ENCODE measurements around the gene C4orf33. TPM values are rescaled to one million over a fixed set of nuclear protein-coding genes. Genes with fewer than 3 reads are reported as not detected.
"Not testable (repeated sequence)": the region's sequence is repeated elsewhere in the genome, so short reads cannot be mapped to it uniquely, and the experiment has no call there.

C4orf33 gene
- total RNA-seq, 1 donor from 2014 or later = 14.3 TPM

DNA sequence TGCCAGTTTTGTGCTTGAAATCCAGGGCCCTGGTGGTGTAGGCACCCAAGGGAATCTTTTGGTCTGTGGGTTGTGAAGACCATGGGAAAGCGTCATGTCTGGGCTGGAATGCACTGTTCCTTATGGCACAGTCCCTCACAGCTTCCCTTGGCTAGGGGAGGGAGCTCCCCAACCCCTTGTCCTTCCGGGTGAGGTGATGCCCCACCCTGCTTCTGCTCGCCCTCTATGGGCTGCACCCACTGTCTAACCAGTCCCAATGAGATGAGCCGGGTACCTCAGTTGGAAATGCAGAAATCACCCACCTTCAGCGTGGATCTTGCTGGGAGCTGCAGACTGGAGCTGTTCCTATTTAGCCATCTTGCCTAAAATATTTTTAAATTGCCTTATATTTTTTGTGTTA is 30.7 kb downstream of the C4orf33 start:
- intact Hi-C loops (cut with micrococcal nuclease) = not testable (repeated sequence)

DNA sequence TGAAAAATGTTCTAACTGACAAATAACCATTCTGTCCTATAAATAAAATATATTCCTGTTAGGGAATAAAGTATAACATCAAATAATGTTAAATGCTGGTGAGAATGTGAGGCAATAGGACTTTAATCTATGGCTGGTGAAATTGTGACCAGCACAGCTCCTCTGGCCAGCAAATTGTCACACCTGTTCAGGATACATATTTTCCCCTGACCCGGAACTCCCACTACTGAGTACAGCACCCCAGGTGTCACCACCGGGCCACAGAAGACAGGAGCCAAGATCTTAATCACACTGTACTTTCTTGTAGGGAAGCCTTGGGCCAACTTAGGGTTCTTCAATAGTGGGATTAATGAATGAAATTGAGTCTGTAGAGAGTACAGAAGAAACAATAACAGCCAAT is 33.2 kb downstream of the C4orf33 start:
- intact Hi-C loops (cut with micrococcal nuclease) = no loop called here

DNA sequence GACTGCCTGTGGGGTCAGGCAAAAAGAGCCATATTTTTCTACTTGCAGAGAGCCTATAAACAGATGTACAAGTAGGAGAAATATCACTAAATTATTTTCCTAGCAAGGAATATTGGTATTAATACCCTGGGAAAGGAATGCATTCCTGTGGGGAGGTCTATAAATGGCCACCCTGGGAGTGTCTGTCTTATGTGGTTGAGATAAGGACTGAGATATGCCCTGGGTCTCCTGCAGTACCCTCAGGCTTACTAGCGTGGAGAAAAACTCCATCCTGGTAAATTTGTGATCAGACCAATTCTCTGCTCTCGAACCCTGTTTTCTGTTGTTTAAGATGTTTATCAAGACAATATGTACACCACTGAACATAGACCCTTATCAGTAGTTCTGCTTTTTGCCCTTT is 35.4 kb downstream of the C4orf33 start:
- intact Hi-C loops (cut with micrococcal nuclease) = no loop called here

GRCh38 chr4:129136433-129136832 is 40.5 kb downstream of the C4orf33 start:
- intact Hi-C loops (cut with micrococcal nuclease) = no loop called here

- intact Hi-C loops (cut with micrococcal nuclease) = no loop called here
Observed at GRCh38 chr4:129138810-129139496, 43.0 kb downstream of the C4orf33 start.

DNA sequence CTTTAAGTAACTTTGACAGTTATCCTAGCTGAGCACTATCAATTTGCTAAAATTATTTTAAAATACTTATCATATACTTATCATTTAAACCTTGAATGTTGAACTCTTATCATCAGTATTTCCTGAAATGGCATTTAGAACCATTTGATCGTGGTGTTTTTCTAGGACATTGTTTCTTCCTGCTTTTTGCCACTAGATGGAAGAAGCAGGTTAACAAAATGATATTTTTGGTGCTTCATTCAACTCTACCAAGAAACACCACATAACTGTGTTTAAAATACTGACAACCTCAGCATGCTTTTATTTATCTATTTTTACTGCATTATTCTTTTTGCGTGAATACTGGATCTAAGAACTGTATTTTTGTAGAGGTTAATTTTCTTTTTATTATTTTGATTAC is 44.6 kb downstream of the C4orf33 start:
- intact Hi-C loops (cut with micrococcal nuclease) = no loop called here

GRCh38 chr4:129143359-129143758 is 47.4 kb downstream of the C4orf33 start:
- intact Hi-C loops (cut with micrococcal nuclease) = no loop called here

GRCh38 chr4:129144755-129145206 is 48.8 kb downstream of the C4orf33 start:
- intact Hi-C loops (cut with micrococcal nuclease) = no loop called here

DNA sequence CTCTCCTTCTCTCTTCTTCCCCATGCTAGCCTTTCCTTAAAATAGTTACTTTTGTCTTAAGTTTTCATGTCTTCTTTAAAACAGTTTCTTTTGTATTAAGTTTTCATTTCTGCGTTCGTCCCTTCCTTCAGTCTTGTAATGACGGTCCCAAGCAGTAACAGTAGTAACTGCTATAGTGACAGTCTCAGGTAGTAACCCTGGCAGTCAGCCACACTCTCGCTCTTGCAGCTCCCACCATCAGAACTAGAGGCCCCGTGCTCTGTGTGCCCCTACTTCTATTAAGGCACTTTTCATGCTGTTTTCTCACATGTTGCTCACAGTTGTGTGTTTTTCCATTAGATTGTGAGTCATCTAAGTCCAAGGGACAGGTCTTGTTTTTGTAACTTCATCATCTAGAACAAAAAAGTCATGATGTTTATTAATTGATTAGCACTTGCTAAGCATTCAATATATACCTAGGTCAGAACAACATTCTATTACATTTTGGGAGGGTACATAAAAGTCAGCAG is 49.3 kb downstream of the C4orf33 start:
- intact Hi-C loops (cut with micrococcal nuclease) = no loop called here

DNA sequence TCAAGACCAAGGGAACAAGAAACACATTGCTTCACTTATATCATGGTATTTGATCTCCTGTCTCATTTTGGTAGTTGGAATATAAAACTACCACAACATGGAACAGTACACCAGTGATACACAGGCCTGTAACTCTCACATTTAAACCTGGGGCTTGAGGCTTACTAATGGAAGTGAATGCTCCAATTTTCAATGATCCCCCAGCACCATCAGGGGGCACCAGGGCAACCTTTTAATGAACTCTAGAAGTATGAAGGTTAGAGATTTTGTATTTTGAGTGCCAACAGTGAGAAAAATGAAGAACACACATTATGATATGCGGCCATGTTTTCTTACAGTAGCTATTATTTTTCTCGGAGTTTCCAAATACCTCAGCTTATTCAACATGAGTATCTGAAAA is 50.7 kb downstream of the C4orf33 start:
- intact Hi-C loops (cut with micrococcal nuclease) = no loop called here

GRCh38 chr4:129148892-129149291 is 52.9 kb downstream of the C4orf33 start:
- intact Hi-C loops (cut with micrococcal nuclease) = no loop called here

DNA sequence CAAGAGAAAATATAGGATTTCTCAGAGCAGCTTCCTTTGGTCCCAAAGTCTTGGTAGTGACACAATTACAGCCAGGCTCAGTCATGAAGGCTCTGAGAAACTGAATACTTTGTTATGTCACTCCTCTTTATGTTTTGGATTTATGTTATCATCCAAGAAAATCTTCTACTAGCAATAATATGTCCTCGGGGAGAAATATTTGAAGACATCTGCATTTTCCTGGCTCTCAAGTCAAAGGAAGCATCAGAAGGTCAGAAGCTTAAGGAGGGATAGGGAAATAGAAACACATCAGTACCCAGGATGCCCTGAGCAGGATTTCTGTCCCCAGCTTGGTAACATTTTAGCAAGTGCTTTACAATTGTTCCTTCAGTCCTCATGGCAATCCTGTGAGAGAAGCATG is 54.0 kb downstream of the C4orf33 start:
- intact Hi-C loops (cut with micrococcal nuclease) = no loop called here

DNA sequence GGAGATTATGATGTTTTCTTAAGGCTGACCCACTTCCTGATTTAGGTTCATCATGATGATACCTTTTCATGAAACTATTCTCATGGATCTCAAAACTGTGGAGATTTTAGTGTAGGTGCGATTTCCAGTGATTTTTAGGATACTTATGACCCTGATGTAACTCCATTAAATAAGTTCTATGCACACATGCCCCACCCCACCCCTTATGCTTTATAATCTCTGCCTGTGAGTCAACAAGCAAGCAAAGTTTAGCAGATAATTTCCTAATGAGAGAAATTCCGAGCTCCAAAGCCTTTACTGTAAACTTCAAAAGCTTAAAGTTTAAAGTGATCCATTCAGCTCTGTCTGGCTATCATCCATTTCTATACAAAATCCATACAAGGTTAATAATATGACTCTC is 56.4 kb downstream of the C4orf33 start:
- intact Hi-C loops (cut with micrococcal nuclease) = no loop called here

DNA sequence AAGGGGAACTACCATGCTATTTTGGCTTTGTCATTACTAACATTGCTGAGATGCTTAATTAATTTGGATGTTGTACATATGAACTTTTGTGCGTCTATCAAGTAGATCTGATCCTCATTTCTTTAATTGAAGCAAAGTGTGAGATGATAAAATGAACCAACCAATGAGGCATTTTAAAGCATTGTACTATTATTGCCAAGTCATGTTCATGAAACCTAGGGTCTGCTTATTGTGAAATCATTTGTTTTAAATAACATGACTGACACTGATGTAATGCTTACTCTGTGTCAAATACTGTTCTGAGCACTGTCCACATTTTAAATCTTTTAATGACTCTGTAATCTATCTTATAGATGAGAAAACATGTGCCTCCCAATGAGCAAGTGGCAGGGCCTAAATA is 57.7 kb downstream of the C4orf33 start:
- intact Hi-C loops (cut with micrococcal nuclease) = no loop called here

- intact Hi-C loops (cut with micrococcal nuclease) = no loop called here
Observed at GRCh38 chr4:129162450-129162849, 66.5 kb downstream of the C4orf33 start.

GRCh38 chr4:129163427-129163826 is 67.5 kb downstream of the C4orf33 start:
- intact Hi-C loops (cut with micrococcal nuclease) = no loop called here

DNA sequence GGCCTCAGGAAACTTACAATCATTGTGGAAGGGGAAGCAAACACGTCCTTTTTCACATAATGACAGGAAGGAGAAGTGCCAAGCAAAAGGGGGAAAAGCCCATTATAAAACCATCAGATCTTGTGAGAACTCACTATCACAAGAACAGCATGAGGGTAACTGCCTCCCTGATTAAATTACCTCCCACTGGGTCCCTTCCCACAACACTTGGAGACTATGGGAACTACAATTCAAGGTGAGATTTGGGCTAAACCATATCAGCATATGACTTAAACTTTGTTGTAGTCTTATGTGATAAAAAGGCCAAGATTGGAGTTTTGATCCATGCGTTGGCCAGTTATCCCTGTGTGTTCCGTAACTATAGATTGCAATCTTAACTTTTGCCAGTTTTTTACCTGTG is 68.3 kb downstream of the C4orf33 start:
- intact Hi-C loops (cut with micrococcal nuclease) = no loop called here

Other genes starting within 250 kb of the C4orf33 start
- 34.5 and 39.0 TPM in 2 replicates for gene SCLT1, start 2.6 kb upstream of the C4orf33 start, total RNA-seq

All from T-helper 1 cell treated with Interleukin-12 subunit alpha and Interleukin-12 subunit beta and Interleukin-4 antibody, amounts not matched to agents 30 ng/mL and 1 ng/mL, for 36 hours (primary cell).